ENCODE results near the gene NFKBIB. TPM values are rescaled to one million over a fixed set of nuclear protein-coding genes. Genes with fewer than 3 reads are reported as not detected.
"Not testable (repeated sequence)": the region's sequence is repeated elsewhere in the genome, so short reads cannot be mapped to it uniquely, and the experiment has no call there.

NFKBIB gene, protein sequence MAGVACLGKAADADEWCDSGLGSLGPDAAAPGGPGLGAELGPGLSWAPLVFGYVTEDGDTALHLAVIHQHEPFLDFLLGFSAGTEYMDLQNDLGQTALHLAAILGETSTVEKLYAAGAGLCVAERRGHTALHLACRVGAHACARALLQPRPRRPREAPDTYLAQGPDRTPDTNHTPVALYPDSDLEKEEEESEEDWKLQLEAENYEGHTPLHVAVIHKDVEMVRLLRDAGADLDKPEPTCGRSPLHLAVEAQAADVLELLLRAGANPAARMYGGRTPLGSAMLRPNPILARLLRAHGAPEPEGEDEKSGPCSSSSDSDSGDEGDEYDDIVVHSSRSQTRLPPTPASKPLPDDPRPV
- 20.8 TPM for polyA plus RNA-seq (2013, experiment 1 of 2; ENCODE audit: insufficient read length)
- polyA plus RNA-seq (2013, experiment 2 of 2; ENCODE audit: insufficient read length) = 12.0 TPM

GRCh38 chr19:38899447-38900201 is at the start of gene NFKBIB, which contains the start of gene SIRT2:
Gene NFKBIB (plus strand): TSS chr19:38899969. CDS start chr19:38900033, 64 bp downstream.
Gene SIRT2 (minus strand): TSS chr19:38899618. CDS start chr19:38899521, 97 bp downstream.
- peak; percentile 100 for DNase-seq

DNA sequence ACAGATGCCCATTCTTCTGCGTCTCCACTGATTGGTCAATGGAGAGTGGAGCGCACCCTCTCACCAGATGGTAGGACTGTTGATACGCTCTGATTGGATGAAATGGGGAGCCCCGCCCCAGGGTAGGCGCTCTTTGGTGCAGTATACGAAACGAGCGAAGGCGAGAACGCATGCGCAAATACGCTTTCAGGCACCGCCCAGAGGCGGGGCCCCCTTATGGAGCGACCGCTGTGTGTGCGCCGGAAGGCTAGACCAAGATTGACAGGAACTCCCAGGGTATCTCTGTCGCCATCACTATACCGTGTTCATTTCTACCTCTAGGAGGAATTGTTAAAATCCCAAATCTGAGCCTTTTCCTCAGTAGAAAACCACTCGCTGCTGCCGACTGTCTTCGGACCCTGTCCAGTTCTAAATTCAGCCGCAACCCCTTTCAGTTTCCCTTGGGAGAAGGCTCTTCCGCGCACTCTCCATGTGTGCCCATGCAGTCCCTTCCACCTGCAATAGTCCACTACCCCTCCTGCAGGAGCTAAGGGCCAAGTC is 49.3 kb upstream of the NFKBIB start:
- no peak for DNase-seq

GRCh38 chr19:38850976-38851621 is 48.7 kb upstream of the NFKBIB start:
- no peak for DNase-seq

DNA sequence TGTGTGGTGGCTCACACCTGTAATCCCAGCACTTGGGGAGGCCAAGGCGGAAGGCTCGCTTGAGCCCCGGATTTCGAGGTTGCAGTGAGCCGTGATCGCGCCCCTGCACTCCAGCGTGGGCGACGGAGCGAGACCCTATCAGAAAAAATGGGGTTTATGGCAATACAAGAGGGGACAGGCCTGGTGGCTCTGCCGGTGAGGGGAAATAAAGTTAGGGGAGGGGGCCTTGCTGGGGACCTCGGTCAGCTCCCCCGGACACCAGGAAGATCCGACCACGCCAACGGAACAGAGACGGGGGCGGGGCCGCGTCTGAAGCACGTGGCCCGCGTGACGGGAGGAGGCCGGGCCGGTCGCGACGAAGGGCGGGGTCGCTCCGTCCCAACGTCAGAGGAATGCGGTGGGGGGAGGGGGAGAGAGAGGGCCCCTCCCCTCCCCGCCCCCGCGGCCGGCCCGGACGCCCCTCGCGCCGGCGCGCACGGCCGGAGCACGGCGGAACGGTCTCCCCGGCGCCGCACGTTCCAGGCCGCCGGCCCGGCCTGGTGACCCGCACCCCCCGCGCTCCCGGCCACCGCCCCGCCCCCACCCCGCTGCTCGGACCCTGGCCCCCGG is 48.0 kb upstream of the NFKBIB start:
- peak; percentile 92 for DNase-seq

DNA sequence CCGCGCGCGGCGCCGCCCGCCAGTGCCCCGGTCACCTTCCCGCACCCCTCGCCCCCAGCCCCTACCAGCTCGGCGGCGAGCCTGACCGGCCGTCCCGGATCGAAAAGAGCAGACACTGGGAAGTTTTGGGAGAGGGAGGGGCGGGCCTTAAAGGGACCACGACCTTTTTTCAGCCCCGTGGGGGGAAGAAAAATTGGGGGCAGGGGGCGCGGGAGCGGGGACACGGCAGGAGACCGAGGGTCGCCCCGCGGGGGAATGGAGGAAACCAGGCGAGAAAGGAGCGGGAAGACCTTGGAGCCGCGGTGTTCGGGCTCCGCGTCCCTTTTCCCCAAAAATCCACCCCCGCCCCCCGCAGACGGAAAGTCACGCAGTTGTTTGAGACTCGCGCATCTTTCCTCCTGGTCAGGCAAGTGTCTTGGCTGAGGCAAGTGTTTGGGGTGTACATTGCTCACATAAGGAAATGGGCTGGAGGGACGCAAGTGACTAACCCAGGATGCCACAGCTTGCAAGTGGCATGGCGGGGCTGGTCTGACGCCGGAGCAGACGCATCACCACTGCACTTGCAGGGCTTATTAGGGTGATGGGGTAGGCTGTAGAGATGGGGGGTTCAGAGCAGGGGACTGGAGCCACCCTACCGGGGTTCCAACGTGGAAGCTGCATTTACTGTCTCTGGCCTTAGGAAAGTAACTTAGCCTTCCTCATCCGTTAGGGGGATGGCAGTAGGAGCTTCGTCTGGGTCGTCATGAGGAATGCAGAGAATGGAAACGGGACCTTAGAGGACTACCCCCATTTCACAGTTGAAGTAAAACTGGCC is 47.3 kb upstream of the NFKBIB start:
- DNase-seq = peak; percentile 76

GRCh38 chr19:38853214-38853613 is 46.6 kb upstream of the NFKBIB start:
- no peak for DNase-seq

DNA sequence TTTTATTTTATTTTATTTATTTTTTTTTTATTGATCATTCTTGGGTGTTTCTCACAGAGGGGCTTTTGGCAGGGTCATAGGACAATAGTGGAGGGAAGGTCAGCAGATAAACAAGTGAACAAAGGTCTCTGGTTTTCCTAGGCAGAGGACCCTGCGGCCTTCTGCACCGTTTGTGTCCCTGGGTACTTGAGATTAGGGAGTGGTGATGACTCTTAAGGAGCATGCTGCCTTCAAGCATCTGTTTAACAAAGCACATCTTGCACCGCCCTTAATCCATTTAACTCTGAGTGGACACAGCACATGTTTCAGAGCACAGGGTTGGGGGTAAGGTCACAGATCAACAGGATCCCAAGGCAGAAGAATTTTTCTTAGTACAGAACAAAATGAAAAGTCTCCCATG is 44.8 kb upstream of the NFKBIB start:
- DNase-seq = not testable (repeated sequence)

GRCh38 chr19:38855751-38856150 is 44.0 kb upstream of the NFKBIB start:
- not testable (repeated sequence) for DNase-seq

DNA sequence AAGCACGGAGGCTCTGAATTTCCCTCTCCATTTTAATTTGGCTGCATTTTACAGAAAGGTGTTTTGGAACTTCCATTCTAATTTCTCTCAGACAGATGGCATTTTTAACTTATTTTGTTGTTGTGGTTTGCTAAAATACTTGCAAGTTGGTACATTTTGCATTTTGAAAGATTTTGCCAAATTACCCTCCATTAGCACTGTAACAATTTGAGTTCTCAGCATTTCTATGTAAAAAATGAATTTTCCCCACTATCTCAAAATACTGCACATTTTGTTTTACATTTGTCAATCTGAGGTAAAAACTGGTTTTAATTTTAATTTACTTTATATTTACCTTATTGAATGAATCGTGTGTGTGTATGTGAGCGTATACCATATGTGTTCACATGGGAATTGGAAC is 43.0 kb upstream of the NFKBIB start:
- DNase-seq = no peak

- DNase-seq = not testable (repeated sequence)
Measured at GRCh38 chr19:38859631-38860204, 40.1 kb upstream of the NFKBIB start.

DNA sequence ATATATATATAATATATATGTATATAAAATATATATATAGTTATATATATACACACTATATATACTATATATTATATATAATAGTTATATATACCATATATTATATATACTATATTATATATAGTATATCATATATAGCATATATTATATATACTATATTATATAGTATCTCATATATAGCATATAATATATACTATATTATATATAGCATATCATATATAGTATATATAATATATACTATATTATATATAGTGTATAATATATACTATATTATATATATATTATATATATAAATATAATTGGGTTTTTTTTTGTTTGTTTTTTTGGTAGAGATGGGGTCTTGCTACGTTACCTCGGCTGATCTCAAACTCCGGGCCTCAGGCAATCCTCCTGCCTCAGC is 38.4 kb upstream of the NFKBIB start:
- no peak for DNase-seq

GRCh38 chr19:38862321-38863059 is 37.3 kb upstream of the NFKBIB start:
- DNase-seq = no peak

DNA sequence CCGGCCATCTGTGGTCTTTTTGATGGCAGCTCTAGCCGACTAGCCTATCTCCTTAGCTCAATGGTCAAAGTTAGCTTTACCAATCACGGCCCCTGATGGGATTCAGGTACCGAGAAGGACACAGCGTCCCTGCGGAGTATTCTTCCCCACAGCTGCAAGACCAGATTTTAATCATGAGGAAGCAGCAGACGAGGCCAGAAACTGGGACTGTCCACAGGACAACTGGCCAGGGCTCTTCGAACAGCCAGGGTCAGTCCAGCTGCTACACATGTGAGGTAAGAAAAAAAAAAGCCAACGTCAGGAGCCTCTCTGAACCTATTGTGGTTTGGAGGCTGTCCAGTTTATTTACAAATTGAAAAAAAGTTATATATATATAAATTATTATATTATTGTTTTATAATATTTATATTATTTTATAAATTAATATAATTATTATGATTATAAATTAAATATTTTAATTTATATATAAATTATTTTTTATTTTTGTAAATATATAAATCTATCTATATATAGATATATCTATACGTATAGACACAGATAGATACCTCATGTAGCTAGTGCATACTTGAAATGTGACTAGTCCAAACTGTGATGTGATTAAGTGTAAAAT is 32.5 kb upstream of the NFKBIB start:
- no peak for DNase-seq

DNA sequence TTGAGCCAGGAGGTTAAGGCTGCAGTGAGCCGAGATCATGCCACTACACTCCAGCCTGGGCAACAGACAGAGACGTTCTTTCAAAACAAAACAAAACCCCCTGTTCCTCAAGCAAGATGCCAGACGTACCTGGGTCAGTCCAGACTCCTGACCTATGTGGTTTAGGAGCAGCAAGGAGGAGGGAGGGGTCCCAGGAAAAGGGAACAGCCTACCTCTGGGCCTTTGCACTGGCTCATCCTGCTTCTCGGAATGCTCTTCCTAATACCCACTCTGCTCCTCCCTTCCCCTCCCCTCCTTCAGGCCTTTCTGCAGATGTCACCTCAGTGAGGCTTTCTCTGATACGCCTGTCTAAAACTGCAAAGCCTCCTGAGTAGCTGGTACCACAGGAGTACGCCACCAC is 31.2 kb upstream of the NFKBIB start:
- DNase-seq = no peak

DNA sequence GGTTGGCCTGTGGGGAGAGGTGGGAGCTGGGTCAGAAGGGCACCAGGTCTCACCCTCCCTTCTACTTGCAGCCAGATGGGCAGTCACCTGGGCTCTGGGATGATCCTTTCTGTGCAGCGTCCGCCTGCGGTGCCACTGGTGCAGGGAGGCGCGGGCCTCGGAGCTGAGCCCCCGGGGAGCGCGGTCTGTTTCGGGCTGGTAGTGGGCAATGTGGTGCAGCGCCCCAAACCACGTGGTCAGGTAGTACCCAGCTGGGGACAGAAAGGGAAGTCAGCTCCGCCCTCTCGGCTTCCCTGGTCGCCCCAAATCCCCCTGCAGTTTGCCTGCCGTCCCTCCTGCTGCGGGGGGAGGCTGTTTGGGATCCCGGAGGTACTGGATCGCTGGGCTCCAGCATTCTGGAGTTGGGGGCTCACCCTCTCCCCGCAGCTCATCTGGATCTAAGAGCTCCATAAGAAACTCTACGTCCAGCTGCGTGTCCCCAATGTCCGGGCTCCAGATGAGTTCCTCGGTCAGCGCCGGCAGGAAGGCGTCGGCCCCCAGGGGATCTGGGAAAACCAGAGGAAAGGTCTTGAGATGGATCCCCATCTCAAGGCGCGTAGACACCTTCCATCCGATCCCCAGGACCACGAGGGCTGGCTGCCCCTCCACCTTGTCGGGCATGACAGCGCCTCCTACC is 30.5 kb upstream of the NFKBIB start:
- no peak for DNase-seq

GRCh38 chr19:38869836-38870607 is 29.7 kb upstream of the NFKBIB start:
- DNase-seq = peak; percentile 58

- no peak for DNase-seq
Measured at GRCh38 chr19:38870612-38871011, 29.2 kb upstream of the NFKBIB start.

GRCh38 chr19:38873400-38873799 is 26.4 kb upstream of the NFKBIB start:
- not testable (repeated sequence) for DNase-seq

Measured in fibroblast of skin of back (primary cell).